T47D (cell line): ENCODE results near the gene SCYL1.

Experiments used
- DNase-seq, 2 experiments: peaks; one replicate each; pipeline versions ENCODE4 v3.0.0 to v3.0.0-alpha.2; 2011 to 2012; ENCODE audit warnings: low read depth in 1 of 2, low spot score in 1 of 2
- JUND ChIP-seq: IDR thresholded peaks from 2 replicates; pipeline ENCODE4 v1.6.1; 2012; ENCODE audit warnings: low read depth
- in situ Hi-C: cut with HindIII; loops from 2 replicates; pipeline ENCODE4 v1.10.0; 2016; ENCODE audit warnings: low sequenced_read_pairs, low pct_unique_long_range_greater_than_20kb

SCYL1 gene

DNA sequence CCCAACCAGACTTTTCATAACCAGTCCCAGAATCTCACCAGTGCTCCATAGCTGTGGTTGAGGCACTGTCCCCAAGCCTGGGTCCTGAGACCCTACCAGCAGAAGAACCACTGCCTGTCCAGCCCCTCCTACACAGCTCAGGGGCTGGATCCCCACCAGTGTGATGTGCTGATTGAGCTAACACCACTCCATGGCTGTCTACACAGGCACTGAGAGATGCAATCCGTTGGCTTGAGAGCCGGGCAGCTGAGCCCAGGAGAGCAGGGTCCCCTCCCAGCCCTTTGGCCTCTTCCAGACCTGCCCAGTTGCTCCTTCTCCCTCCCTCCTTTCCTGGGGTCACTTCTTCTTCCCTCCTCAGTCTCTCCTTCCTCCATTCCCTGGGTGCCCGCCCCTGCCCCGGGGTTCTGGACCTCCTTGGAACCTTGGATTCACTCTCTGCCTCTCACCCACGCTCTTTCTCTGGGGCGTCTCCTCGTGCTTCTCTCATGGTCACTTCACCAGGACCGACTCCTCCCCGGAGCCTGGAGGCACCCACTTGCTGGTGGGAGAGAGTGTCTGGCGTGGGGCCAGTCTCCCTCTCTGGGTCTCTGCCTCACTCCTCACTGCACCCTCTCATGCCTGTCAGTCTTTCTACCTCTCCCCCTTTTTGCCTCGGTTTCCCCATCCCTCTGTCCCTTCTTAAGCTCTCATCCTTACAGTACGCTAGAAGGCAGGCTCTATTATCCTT lies 706 bp upstream of the SCYL1 start:
- no peak for DNase-seq
- no peak for TF ChIP-seq JUND
- in situ Hi-C loops: no loop called here

DNA sequence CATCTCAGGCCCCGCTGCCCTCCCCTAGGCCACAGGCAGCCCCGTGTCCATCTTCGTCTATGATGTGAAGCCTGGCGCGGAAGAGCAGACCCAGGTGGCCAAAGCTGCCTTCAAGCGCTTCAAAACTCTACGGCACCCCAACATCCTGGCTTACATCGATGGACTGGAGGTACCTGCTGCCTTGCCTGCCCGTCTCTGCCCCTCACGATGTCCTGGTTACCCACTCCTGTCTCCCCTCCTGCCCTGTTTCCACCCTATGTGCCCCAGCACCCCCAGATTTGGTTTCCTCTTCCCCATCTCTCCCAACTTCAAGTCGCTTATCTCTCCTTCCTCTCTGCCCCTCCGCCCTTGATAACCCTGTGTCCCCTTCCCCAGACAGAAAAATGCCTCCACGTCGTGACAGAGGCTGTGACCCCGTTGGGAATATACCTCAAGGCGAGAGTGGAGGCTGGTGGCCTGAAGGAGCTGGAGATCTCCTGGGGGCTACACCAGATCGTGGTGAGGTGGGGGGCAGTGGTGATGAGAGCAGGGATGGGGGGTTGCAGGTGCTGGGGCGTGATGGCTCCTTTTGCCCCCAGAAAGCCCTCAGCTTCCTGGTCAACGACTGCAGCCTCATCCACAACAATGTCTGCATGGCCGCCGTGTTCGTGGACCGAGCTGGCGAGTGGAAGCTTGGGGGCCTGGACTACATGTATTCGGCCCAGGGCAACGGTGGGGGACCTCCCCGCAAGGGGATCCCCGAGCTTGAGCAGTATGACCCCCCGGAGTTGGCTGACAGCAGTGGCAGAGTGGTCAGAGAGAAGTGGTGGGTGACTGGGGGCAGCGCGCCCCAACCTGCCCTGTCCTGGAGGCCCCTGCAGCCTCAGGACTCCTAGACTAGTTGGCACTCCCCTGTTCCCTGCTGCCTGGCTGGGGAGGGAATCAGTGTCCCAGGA lies 930 bp downstream of the SCYL1 start:
- TF ChIP-seq JUND: no peak
- in situ Hi-C loops: no loop called here
- DNase-seq: no peak

- no peak for DNase-seq
- no peak for TF ChIP-seq JUND
- in situ Hi-C loops: no loop called here
These were observed 1.9 kb downstream of the SCYL1 start for GRCh38 chr11:65526744-65527143.

- no peak for DNase-seq
- no peak for TF ChIP-seq JUND
- in situ Hi-C loops: no loop called here
These were observed 4.0 kb downstream of the SCYL1 start for GRCh38 chr11:65528819-65529350.

DNA sequence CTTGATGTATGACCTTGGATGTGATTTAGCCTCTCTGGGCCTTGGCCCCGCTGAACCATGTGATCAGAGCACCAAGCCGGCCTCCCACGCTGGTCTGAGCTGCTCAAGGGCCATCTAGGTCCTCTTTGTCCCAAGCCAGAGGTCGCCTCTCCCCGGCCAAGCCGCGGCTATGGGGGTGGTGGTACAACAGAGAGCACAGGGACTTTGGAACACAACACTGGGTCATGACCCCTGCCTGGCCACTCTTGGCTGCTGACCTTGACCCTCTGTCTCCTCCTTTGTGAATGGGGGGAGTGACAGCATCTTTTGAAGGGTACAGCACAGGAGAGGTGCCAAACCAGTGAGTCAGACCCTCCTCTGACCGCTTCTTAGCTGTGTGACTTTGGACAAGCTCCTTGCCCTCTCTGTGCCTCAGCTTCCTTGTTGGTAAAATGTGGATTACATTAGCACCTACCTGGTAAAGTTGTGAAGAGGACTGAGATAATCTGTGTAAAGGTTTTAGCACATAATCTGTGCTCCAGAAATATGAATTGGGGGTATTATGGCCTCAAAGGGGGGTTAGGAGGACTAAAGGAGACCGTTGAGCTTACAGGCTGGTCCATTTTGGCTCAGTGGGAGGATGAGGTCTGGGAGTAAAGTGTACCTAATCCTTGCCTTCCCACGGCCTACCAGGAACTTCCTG lies 4.7 kb downstream of the SCYL1 start:
- no peak for DNase-seq
- in situ Hi-C loops: no loop called here
- TF ChIP-seq JUND: no peak

DNA sequence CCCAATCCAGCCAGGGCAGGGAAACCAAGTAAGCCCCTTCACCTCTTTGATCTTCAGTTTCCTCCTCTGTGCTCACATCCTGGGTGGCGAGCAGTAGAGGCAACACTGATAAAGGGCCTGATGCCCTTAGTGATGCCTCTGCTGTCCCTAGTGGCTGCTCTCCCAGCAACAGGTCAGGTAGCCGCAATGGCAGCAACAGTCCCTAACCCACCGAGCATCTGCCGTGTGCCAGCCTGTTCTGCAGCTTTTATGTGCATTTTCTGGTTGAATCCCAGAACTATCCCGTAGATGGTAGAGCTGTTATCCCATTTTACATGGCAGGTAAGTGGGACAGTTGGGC lies 5.2 kb downstream of the SCYL1 start:
- TF ChIP-seq JUND: no peak
- in situ Hi-C loops: no loop called here
- DNase-seq: no peak

DNA sequence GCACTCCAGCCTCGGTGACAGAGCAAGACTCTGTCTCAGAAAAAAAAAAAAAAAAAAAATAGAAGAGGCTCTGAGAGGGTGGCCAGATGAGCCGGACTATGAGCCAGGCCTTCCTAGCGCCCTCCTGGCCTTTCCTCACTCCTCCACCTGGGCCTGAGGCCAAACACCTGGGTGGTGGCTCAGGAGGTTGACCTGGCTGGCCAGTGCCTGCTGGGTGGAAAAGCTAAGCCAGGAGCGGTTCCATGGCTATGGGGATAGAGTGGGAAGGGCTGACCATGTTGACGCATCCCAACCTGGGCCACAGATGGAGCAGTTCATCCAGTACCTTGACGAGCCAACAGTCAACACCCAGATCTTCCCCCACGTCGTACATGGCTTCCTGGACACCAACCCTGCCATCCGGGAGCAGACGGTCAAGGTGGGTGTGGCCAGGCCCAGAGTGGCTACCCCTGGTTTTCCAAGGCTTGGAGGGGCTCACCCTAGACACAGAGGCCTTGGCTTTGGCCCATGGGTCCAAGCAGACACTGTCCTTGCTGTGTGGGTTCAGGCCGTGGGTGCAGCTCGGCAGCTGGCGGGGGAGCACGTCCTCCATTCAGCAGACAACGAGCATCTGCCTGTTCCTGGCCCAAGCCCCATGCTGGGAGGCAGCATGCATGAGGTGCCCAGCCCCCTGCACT lies 7.6 kb downstream of the SCYL1 start:
- TF ChIP-seq JUND: no peak
- DNase-seq: no peak
- in situ Hi-C loops: no loop called here

- no peak for TF ChIP-seq JUND
- in situ Hi-C loops: no loop called here
- no peak for DNase-seq
These were observed 10.2 kb downstream of the SCYL1 start for GRCh38 chr11:65535102-65535501.

DNA sequence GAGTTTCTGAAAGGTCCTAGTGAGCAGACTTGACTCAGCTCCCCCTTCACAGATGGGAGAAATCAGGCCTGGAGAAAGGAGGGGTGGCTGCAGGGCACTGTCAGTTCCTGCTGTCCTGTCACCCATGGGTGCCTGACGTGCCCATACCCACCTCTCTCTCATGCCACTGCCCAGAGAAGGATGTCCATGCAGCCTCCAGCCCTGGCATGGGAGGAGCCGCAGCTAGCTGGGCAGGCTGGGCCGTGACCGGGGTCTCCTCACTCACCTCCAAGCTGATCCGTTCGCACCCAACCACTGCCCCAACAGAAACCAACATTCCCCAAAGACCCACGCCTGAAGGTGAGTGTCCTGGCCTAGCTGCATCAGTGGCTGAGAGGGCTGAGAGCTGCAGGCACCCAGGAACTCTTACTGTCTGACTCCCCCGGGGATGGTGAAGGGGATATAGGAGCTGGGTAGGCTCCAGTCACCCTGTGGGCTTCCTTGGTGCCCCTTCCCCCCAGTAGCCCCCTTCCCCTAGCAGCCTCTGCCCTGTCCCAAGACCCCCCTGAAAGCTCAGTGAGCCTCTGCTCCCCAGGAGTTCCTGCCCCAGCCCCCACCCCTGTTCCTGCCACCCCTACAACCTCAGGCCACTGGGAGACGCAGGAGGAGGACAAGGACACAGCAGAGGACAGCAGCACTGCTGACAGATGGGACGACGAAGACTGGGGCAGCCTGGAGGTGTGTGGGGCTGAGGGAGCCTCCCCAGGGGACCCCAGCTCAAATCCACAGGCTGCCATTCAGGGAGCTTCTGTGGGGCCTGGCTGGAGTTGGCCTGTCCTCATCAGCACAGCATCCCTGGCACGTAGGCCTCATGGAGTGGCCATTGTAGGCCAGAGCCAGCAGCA lies 11.8 kb downstream of the SCYL1 start:
- DNase-seq: no peak
- TF ChIP-seq JUND: no peak
- in situ Hi-C loops: no loop called here

- no peak for DNase-seq
- in situ Hi-C loops: no loop called here
- TF ChIP-seq JUND: no peak
These were observed 12.4 kb downstream of the SCYL1 start for GRCh38 chr11:65537296-65537597.

DNA sequence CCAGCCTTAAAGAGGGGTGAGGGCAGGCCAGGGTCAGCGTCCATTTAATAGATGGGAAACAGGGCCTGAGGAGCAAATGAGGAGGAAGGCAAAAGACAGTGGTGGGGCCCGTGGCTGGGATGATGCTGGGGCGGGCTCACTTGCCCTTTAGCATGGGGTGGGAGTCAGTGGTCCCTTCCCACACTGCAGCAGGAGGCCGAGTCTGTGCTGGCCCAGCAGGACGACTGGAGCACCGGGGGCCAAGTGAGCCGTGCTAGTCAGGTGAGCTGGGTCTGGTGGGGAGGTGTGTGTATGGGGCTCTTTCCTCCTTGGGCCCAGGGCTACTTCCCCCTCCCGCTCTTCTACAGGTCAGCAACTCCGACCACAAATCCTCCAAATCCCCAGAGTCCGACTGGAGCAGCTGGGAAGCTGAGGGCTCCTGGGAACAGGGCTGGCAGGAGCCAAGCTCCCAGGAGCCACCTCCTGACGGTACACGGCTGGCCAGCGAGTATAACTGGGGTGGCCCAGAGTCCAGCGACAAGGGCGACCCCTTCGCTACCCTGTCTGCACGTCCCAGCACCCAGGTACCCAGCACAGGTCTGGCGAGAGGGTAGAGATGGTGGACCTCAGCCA lies 12.8 kb downstream of the SCYL1 start:
- DNase-seq: no peak
- in situ Hi-C loops: no loop called here
- no peak for TF ChIP-seq JUND
